ENCODE measurements around the gene EVPL.

EVPL gene

DNA sequence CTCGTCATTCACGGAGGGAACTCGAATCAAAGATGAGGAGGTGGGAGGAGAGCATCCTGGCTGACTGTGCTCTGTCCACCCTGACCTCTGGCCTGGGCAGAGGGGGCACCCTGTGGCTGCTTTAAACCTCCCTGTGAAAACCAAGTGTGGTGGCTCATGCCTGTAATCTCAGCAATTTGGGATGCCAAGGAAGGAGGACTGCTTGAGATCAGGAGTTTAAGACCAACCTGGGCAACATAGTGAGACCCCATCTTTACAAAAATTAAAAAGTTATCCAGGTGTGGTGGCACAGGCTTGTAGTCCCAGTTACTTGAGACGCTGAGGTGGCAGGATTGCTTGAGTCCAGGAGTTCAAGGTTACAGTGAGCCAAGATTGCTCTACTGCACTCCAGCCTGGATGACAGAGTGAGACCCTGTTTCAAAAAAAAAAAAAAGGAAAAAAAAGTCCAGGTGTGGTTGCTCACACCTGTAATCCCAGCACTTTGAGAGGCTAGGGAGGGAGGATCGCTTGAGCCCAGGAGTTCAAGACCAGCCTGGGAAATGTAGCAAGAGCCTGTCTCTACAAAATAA lies 32.2 kb downstream of the EVPL start:
- ChIA-PET POLR2A (no interaction called here), CTCF (interaction anchor here (0.8 to 17.8 kb wide), 5 partner anchors 9 to 90 kb away, joined by 3 to 266 read pairs (median 10); partner anchors contain the start of gene MRPL38)
- DNase-seq (ENCODE audit: extremely low spot score): no peak
- TF ChIP-seq, protein P1, sequence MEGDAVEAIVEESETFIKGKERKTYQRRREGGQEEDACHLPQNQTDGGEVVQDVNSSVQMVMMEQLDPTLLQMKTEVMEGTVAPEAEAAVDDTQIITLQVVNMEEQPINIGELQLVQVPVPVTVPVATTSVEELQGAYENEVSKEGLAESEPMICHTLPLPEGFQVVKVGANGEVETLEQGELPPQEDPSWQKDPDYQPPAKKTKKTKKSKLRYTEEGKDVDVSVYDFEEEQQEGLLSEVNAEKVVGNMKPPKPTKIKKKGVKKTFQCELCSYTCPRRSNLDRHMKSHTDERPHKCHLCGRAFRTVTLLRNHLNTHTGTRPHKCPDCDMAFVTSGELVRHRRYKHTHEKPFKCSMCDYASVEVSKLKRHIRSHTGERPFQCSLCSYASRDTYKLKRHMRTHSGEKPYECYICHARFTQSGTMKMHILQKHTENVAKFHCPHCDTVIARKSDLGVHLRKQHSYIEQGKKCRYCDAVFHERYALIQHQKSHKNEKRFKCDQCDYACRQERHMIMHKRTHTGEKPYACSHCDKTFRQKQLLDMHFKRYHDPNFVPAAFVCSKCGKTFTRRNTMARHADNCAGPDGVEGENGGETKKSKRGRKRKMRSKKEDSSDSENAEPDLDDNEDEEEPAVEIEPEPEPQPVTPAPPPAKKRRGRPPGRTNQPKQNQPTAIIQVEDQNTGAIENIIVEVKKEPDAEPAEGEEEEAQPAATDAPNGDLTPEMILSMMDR (IDR thresholded peaks at IDR 0.05; ENCODE audit: control extremely low read depth, extremely low read depth, low read depth, missing control alignments): no peak

DNA sequence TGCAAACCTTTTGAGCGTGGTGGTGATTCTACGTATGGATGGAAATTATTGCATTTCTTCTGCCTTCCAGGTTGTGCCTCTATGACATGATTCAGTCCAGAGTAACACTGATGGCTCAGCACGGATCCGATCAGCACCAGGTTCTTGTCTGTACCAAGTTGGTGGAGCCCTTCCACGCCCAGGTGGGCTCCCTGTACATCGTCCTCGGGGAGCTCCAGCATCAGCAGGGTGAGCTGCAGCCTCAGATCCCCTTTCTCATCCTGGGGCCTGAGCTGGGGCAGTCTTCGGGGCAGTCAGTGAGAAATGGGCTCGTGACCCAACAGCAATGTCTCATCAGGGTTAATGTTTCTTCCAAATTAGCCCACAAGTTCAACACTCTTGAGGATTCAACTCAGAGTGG lies 35.7 kb downstream of the EVPL start:
- ChIA-PET CTCF (interaction anchor here (0.9 to 6.0 kb wide), 6 partner anchors 9 to 130 kb away, joined by 4 to 25 read pairs (median 4); partner anchors contain the start of gene CDK3), POLR2A (no interaction called here)
- DNase-seq (ENCODE audit: extremely low spot score): no peak
- TF ChIP-seq, protein P1 (IDR thresholded peaks at IDR 0.05; ENCODE audit: control extremely low read depth, extremely low read depth, low read depth, missing control alignments): no peak

DNA sequence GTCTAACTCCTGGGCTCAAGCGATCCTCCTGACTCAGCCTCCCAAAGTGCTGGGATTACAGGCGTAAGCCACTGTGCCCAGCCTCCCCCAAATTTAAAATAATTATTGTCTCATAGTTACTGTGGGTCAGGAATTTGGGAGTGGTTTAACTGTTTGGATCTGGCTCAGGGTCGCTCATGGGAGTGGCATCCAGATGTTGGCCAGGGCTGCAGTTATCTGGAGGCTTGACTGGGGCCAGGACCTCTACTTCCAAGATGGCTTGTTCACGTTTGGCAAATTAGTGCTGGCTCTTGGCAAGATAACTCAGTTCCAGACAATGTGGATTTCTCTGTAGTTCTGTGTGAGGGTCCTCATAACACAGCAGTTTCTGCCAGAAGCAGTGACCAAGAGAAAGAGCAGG lies 40.1 kb downstream of the EVPL start:
- ChIA-PET CTCF (interaction anchor here (0.9 to 6.0 kb wide), 3 partner anchors 14 to 91 kb away, joined by 3 to 25 read pairs (median 6); partner anchors contain the start of genes CDK3 and TRIM65), POLR2A (no interaction called here)
- TF ChIP-seq, protein P1 (IDR thresholded peaks at IDR 0.05; ENCODE audit: control extremely low read depth, extremely low read depth, low read depth, missing control alignments): no peak
- no peak for DNase-seq (ENCODE audit: extremely low spot score)

DNA sequence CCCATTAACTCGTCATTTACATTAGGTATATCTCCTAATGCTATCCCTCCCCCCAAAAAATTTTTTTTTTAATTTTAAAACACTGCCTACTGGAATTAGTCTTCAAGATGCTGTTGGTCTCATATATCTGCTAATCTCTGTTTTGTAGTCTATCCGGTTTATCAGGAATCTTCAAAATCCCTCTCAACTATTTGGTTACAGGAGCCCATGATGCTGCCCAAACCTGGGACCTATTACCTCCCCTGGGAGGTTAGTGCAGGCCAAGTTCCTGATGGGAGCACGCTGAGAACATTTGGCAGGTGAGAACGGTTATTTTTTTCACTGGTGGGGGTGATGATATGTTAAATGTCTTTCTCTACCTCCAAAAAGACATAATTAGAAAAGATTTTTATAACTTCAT lies 41.1 kb downstream of the EVPL start:
- TF ChIP-seq, protein P1 (IDR thresholded peaks at IDR 0.05; ENCODE audit: control extremely low read depth, extremely low read depth, low read depth, missing control alignments): no peak
- ChIA-PET CTCF (interaction anchor here (2.4 kb wide), 1 partner anchor 10 kb away, joined by 11 read pairs; no protein-coding TSS in a partner anchor), POLR2A (no interaction called here)
- DNase-seq (ENCODE audit: extremely low spot score): no peak

DNA sequence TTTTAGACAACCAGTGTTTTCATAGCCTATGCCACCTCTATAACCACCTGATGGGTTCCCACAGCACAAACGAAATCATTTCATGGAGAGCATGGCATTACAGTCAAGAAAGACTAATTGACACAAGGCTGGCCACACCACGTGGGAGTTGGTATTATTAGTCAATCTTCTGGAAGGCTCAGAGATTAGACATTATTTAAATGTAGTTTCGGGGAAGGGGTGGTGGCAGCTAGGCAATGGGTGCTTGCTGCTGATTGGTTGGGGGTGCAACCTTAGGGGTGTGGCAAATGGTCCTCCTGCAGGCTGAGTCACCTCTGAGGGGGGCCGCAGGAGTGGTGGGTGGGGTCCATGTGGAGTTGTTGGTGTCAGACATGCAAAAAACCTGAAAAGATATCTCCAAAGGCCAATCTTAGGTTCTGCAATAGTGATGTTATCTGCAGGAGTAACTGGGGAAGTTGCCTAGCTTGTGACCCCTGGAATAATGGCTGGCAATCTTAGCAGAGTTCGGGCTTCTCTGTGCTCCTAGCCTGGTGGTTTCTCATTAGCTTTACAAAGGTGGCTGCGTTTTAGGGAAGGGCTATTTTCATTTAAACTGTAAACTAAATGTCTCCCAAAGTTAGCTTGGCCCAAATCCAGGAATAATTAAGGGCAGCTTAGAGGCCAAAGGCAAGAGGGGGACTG lies 43.5 kb downstream of the EVPL start:
- no peak for DNase-seq (ENCODE audit: extremely low spot score)
- CTCF ChIA-PET: interaction anchor here (1.2 to 2.6 kb wide), 4 partner anchors 13 to 296 kb away, joined by 3 to 22 read pairs (median 11); partner anchors contain the start of gene CDK3
- TF ChIP-seq, protein P1 (IDR thresholded peaks at IDR 0.05; ENCODE audit: control extremely low read depth, extremely low read depth, low read depth, missing control alignments): no peak
- POLR2A ChIA-PET: no interaction called here

DNA sequence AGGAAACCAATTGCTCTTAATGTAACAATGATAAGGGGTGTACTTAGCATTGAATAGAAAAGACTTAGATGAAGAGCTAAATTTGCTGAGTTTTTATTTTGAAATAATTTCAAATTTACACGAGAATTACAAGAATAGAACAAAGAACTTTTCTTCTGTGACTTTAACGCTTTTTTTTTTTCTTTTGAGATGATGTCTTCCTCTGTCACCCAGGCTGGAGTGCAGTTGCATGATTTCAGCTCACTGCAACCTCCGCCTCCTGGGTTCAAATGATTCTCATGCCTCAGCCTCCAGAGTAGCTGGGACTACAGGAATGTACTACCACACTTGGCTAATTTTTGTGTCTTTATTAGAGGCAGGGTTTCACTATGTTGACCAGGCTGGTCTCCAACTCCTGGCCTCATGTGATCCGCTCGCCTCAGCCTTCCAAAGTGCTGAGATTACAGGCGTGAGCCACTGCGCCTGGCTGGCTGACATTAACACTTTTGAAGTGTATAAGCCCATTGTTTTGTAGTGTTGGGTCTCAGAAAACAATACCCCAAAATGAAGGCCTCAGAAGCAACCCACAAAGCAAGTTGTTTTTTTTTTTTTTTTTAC lies 46.0 kb downstream of the EVPL start:
- POLR2A ChIA-PET: interaction anchor here (0.6 kb wide), 2 partner anchors 8 to 303 kb away, joined by 4 to 8 read pairs; no protein-coding TSS in a partner anchor
- TF ChIP-seq, protein P1 (IDR thresholded peaks at IDR 0.05; ENCODE audit: control extremely low read depth, extremely low read depth, low read depth, missing control alignments): no peak
- no peak for DNase-seq (ENCODE audit: extremely low spot score)
- CTCF ChIA-PET: interaction anchor here (1.0 to 1.8 kb wide), 4 partner anchors 11 to 33 kb away, joined by 5 to 6 read pairs (median 5); partner anchors contain the start of gene CDK3
